PC-3 (cell line): ENCODE results near the gene CBX1. TPM values are rescaled to one million over a fixed set of nuclear protein-coding genes. Genes with fewer than 3 reads are reported as not detected.

Source experiments
- ATAC-seq: fragments of 200-7000 bp; cut with Tn5 transposase; 2 replicates; pipeline ENCODE4 v1.9.1; 2020; ENCODE audit warnings: mild to moderate bottlenecking, moderate library complexity
- BruUV-seq: library from RNA; stranded (reverse); fragments of 400-500 nt; replicated peaks from 2 replicates; lab custom pipeline; 2021; lab: Mats Ljungman, UMichigan
- CTCF ChIA-PET: fragments of 300-600 bp; sonication (Branson Sonifier 250); formaldehyde crosslinking; loops from one replicate; lab custom pipeline; 2022; ENCODE audit warnings: antibody characterized with exemption; lab: Charles Lee
- POLR2A ChIA-PET: fragments of 300-600 bp; sonication (Branson Sonifier 250); formaldehyde crosslinking; loops from one replicate; lab custom pipeline; 2022; ENCODE audit warnings: antibody characterized with exemption; ENCODE audit not compliant: unreplicated experiment; lab: Charles Lee
- DNase-seq: peaks from one replicate; pipeline ENCODE4 v3.0.0-alpha.2; 2015
- H2AFZ ChIP-seq: fragments of 300-600 bp; sonication (generic); 2 replicates; pipeline ENCODE4 v1.6.0; 2016; ENCODE audit warnings: antibody characterized with exemption, low read length
- H3F3A ChIP-seq: fragments of 300-600 bp; sonication (generic); one replicate; pipeline ENCODE4 v1.6.0; 2017; ENCODE audit warnings: antibody characterized with exemption, low read length, control low read depth, mild to moderate bottlenecking; ENCODE audit not compliant: unreplicated experiment
- H3K27ac ChIP-seq: fragments of 300-600 bp; sonication (generic); 2 replicates; pipeline ENCODE4 v1.5.1; 2016; ENCODE audit warnings: mild to moderate bottlenecking, low read length
- H3K27me3 ChIP-seq: fragments of 300-600 bp; sonication (generic); 2 replicates; pipeline ENCODE4 v1.6.1; 2016; ENCODE audit warnings: low read length, mixed read lengths
- H3K36me3 ChIP-seq: fragments of 300-600 bp; sonication (generic); 2 replicates; pipeline ENCODE4 v1.6.1; 2016; ENCODE audit warnings: low read depth, mixed run types, low read length, mixed read lengths
- H3K4me1 ChIP-seq: fragments of 300-600 bp; sonication (generic); 2 replicates; pipeline ENCODE4 v1.5.1; 2016; ENCODE audit warnings: low read length; ENCODE audit not compliant: insufficient read depth
- H3K4me2 ChIP-seq: fragments of 300-600 bp; sonication (generic); 2 replicates; pipeline ENCODE4 v1.6.0; 2016; ENCODE audit warnings: low read length
- H3K4me3 ChIP-seq: fragments of 300-600 bp; sonication (generic); 2 replicates; pipeline ENCODE4 v1.5.1; 2016; ENCODE audit warnings: mild to moderate bottlenecking, low read length, mixed read lengths
- H3K79me2 ChIP-seq: fragments of 300-600 bp; sonication (generic); 2 replicates; pipeline ENCODE4 v1.6.1; 2017; ENCODE audit warnings: low read length, mixed read lengths
- H3K9ac ChIP-seq: fragments of 300-600 bp; sonication (generic); 2 replicates; pipeline ENCODE4 v1.6.0; 2016; ENCODE audit warnings: mild to moderate bottlenecking, low read length
- H3K9me2 ChIP-seq: fragments of 300-600 bp; sonication (generic); replicated peaks from 2 replicates; pipeline ENCODE4 v1.6.1; 2016; ENCODE audit warnings: mixed run types, low read length, mixed read lengths
- H3K9me3 ChIP-seq: fragments of 300-600 bp; sonication (generic); 2 replicates; pipeline ENCODE4 v1.6.1; 2016; ENCODE audit warnings: low read length, mixed read lengths
- H4K20me1 ChIP-seq: fragments of 300-600 bp; sonication (generic); 2 replicates; pipeline ENCODE4 v1.6.1; 2016; ENCODE audit warnings: low read length, mixed read lengths
- CTCF ChIP-seq: fragments of 300-600 bp; sonication (generic); conservative IDR thresholded peaks from 2 replicates; pipeline ENCODE4 v1.5.1; 2017; ENCODE audit warnings: antibody characterized with exemption, low read depth, mild to moderate bottlenecking, low read length
- EZH2 ChIP-seq: fragments of 300-600 bp; sonication (generic); IDR thresholded peaks from one replicate; pipeline ENCODE4 v1.6.1; 2017; ENCODE audit warnings: antibody characterized with exemption, mild to moderate bottlenecking, low read length; ENCODE audit not compliant: unreplicated experiment
- EZH2phosphoT487 ChIP-seq: fragments of 300-600 bp; sonication (generic); IDR thresholded peaks from 2 replicates; pipeline ENCODE4 v1.6.1; 2018; ENCODE audit warnings: mild to moderate bottlenecking, antibody characterized with exemption, low read length, borderline replicate concordance
- intact Hi-C: fragments of 100-400 bp; cut with micrococcal nuclease; formaldehyde crosslinking; loops from 2 replicates; pipeline ENCODE4 v1.9.0; 2023
- total RNA-seq: library from RNA; depleted of rRNA; stranded (reverse); fragments of >200 nt; gene quantifications from 2 replicates; pipeline ENCODE4 v1.2.3, GENCODE V29; 2014

CBX1 gene
- total RNA-seq, 1 experiment from 2014 or later, result 119 TPM

- Histone ChIP-seq H3K27ac (no peak overlapping the region), H3K4me2 (no peak overlapping the region), H3K27me3 (no peaks in the 10 kb centered on the region), H3K9me2 (no peaks in the 10 kb centered on the region), H2AFZ (no peak overlapping the region), H3K36me3 (peaks cover 67% of the 10 kb centered on the region), H3K9me3 (no peaks in the 10 kb centered on the region), H4K20me1 (no peaks in the 10 kb centered on the region), H3K79me2 (no peaks in the 10 kb centered on the region), H3F3A (peaks cover 7% of the 10 kb centered on the region), H3K9ac (no peak overlapping the region), H3K4me1 (peaks cover 5% of the 10 kb centered on the region; the same call in 1 of the 2 replicates), H3K4me3 (no peak overlapping the region)
- intact Hi-C loops, result no loop called here
- TF ChIP-seq EZH2, result no peak
- TF ChIP-seq CTCF, result no peak; the same call in 1 of the 2 replicates
- TF ChIP-seq EZH2phosphoT487, result no peak
- ATAC-seq (no peak), DNase-seq (no peak)
- BruUV-seq, result no TSS peak
- CTCF ChIA-PET, result interaction anchor here (0.6 kb wide), 2 partner anchors 197 to 1259 kb away, joined by 3 to 4 read pairs; no protein-coding TSS in a partner anchor
- POLR2A ChIA-PET, result interaction anchor here (0.6 kb wide), 2 partner anchors 42 to 59 kb away, joined by 3 to 4 read pairs; no protein-coding TSS in a partner anchor
Measured at GRCh38 chr17:48067245-48067644, 34.0 kb downstream of the CBX1 start.

- CTCF ChIA-PET, result interaction anchor here (0.6 to 0.7 kb wide), 4 partner anchors 14 to 1260 kb away, joined by 3 to 5 read pairs (median 4); no protein-coding TSS in a partner anchor
Measured at GRCh38 chr17:48066656-48067055, 34.6 kb downstream of the CBX1 start.

GRCh38 chr17:48066192-48066591, 35.1 kb downstream of the CBX1 start:
- BruUV-seq, result no TSS peak
- ChIA-PET CTCF (interaction anchor here (0.6 to 0.7 kb wide), 2 partner anchors 14 to 40 kb away, joined by 3 to 5 read pairs; no protein-coding TSS in a partner anchor), POLR2A (no interaction called here)
- no peak for TF ChIP-seq EZH2
- TF ChIP-seq CTCF, result no peak
- TF ChIP-seq EZH2phosphoT487, result no peak
- DNase-seq (no peak), ATAC-seq (no peak)
- intact Hi-C loops, result no loop called here
- Histone ChIP-seq H3K9ac (no peak overlapping the region), H3K4me3 (no peak overlapping the region), H4K20me1 (no peaks in the 10 kb centered on the region), H3K27me3 (no peaks in the 10 kb centered on the region), H3K79me2 (no peaks in the 10 kb centered on the region), H3K27ac (no peak overlapping the region), H2AFZ (no peak overlapping the region), H3K9me3 (no peaks in the 10 kb centered on the region), H3K4me2 (no peak overlapping the region), H3K9me2 (no peaks in the 10 kb centered on the region), H3K36me3 (peaks cover 67% of the 10 kb centered on the region), H3K4me1 (peaks cover 5% of the 10 kb centered on the region; the same call in 1 of the 2 replicates), H3F3A (peaks cover 7% of the 10 kb centered on the region)

More at GRCh38 chr17:48066656-48067055, 34.6 kb downstream of the CBX1 start:
- no peak for DNase-seq
- POLR2A ChIA-PET, result no interaction called here
- Histone ChIP-seq H4K20me1 (no peaks in the 10 kb centered on the region), H3F3A (peaks cover 7% of the 10 kb centered on the region), H3K36me3 (peaks cover 68% of the 10 kb centered on the region), H3K27me3 (no peaks in the 10 kb centered on the region), H2AFZ (no peak overlapping the region), H3K79me2 (no peaks in the 10 kb centered on the region), H3K4me1 (peaks cover 5% of the 10 kb centered on the region; the same call in 1 of the 2 replicates), H3K27ac (no peak overlapping the region), H3K9ac (no peak overlapping the region), H3K9me3 (no peaks in the 10 kb centered on the region), H3K4me3 (no peak overlapping the region), H3K9me2 (no peaks in the 10 kb centered on the region), H3K4me2 (no peak overlapping the region)
- TF ChIP-seq EZH2 (no peak), EZH2phosphoT487 (no peak)
- intact Hi-C loops, result no loop called here
- no TSS peak for BruUV-seq
- peak; percentile 25; the same call in 1 of the 2 replicates for ATAC-seq
